Measurements from ENCODE around the gene PRR29.
"Not testable (repeated sequence)": the region's sequence is repeated elsewhere in the genome, so short reads cannot be mapped to it uniquely, and the experiment has no call there.

Gene PRR29

DNA sequence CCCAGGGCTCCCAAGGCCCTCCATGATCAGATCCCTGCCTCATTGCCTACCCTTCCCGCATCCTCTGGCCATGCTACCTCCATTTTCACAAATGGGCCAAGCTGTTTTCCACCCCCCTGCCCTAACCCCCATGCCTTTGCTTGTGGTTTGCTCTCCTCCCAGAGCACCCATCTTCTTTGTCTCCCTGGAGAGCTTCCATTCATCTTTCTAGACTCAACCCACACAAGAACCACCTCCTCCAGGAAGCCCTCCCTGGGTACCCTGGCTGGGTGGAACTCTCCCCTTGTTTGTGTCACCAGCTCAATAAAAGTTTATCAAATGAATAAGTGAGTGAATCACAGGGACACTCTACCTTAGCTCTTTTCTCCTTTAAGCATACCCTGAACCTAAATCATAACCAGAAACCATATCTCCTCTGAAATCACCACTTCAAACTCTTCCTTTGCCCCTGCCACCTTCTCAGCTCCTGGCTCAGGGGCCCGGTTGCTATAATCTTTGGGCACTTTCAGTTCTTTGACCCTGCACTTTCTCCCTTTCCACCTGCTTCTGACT, 22.5 kb upstream of the PRR29 start:
- DNase-seq: no peak

DNA sequence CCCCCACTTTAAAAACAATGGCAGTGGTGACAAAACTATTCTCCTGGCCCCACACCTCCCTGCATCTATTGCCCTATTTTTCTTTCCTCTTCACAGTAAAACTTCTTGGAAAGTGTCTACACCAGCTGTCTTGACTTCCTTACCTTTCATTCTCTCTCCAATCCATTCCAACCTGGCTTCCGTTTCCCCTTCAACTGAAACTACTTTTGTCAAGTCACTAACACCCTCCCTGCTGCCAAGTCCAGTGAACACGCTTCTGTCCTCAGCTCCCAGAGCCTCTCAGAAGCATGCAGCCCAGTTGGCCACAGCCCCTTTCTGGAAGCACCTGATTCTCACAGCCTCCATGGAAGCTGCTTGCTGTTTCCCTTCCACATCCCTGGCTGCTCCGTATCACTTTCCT, 21.4 kb upstream of the PRR29 start:
- no peak for DNase-seq

DNA sequence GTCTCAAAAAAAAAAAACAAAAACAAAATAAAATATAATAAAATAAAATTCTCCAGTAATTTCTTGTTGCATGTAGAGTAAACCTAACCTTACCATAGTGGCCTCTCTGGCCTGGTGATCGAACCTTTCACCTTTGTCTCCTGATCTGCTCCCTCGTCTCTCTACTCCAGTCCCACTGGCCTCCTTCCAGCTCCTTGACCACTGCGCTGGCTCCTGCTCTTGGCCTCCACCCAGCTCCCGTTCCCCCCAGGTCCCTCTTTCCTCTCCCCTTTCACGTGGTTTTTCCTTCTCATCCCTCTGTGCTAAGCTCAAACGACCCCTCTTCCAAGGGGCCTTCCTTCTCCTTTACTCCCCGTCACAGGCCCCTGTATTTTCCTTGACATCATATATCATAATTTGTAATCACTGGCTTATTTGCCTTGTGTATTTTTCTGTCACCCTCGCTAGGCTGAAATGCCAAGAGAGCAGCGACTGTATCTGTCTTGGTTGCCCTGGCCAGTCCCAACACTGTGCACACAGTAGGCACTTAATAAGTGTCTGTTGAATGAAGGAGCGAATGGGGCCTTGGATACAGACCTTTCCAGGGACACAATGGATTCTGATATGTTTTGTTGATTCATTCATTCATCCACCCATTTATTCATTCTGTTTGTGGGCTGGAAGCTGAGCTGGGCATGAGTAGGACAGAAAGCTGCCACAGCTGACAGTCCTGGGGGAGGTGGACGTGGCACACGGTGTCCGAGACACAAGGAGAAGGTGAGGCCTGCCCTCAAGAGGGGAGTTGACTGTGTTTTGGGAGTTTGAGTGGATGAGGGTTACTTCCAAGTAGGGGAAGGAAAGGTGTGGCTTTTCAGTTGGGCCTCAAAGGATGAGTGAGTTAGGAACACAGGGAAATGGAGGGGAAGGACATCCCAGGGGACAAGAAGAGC, 19.6 kb upstream of the PRR29 start:
- DNase-seq: no peak

DNA sequence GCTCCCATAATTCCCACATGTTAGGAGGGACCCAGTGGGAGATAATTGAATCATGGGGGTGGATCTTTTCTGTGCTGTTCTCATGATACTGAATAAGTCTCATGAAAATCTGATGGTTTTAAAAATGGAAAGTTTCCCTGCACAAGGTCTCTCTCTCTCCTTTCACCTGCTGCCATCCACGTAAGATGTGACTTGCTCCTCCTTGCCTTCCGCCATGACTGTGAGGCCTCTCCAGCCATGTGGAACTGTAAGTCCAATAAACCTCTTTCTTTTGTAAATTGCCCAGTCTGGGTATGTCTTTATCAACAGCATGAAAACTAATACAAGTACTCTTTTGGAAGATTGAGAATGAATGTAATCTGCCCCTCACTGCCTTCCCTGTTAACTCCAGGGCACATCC, 15.5 kb upstream of the PRR29 start:
- DNase-seq: not testable (repeated sequence)

DNA sequence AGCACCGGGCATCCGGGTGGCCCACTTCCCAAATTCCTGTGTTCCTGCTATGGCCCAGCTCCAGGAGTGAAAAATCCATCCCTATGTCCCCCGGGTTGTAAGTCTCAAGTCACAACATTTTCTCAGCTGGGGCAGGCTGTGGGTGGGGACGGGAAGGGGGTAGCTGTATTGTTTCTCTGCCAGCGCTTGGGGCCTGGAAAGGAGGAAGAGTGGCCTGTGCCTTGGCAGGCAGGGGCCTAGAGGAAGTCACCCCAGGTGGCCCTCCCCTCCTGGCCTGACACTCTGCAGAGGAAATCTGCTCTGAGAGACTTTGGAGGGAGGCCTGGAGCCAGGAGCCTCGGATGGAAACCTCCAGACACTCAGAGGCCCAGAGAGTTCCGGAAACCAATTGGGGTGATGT, 14.8 kb upstream of the PRR29 start:
- DNase-seq: no peak

DNA sequence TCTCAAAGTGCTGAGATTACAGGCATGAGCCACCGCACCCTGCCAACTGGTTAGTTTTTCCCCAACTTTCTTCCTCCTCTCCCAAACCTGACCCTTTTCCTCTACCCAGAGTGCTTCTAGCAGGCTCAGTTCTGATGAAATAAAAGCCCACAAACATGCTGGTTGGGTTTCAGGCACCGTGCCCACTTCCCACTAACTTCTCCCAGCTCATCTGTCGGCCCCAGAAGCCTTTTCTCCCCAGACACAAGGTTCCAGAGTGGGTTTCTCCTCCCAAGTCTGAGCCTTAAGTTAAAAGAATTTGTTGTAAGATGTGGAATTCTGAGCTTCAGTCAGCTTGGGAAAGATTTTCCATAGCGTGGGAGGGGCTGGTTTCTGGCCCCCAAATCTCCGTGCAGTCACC, 13.9 kb upstream of the PRR29 start:
- DNase-seq: no peak

DNA sequence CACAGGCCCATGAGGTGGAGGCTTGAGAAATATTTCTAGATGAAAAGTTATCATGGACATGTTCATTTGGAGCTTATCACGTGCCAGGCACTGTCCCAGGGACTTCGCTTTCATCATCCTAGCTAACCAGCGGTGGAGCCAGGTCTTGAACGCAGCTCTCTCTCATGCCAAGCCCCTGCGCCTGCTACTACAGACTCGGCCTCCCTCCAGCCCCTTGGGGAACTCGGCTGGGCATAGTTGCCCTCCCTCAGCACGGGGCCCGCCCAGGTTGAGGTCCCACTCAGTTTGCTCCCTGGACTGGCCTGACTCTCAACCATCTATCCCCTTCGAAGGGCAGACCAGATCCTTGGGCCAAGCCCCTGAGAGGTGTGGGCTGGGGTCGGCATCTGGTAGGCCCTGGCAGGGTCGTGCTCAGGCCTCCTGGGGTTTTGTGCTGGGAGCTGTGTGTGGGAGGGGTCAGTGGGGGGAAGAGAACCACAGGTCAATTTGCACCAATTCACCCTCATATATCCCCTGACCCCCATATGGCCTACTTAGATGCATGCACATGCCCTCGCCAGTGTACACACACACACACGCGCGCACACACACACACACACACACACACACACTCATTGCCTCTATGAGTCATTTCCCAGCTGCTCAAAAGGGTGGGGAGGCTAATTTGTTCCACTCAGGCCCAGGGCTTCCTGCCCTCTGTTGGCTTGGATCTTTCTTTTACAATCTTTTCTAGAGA, 13.3 kb upstream of the PRR29 start:
- DNase-seq: peak in 1 of 2 experiments; percentile 18

DNA sequence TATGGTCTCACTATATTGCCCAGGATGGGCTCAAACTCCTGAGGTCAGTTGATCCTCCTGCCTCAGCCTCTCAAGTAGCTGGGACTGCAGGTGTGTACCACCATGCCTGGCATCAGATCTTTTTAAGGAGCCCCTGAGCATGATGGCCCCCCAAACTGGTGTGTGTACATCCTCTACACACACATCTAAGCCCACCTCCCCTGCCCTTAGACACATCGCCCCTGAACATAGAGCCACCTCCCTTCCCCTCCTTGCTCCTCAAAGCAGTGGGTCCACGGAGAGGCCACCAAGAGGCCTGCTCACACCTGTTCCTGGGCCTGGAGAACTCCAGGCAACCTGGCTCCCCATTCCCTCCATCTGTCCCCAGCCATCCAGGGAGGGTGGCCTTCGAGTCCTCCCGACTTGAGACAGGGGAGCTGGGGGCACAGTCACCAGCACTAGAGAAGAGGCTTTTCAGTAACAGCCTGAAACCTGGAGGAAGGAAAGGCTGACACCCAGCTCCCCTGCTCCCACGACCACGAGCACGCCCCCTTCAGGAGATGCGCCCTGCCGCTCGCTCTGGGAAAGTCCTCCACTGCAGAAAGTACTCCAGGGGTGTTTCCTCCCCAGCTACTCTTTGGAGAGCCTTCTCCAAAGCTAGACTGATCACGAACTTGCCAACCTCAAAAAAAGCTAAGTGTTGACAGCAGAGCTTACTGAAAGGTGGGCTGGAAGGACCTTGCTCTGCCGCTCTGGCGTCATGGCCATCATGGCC, 12.6 kb upstream of the PRR29 start:
- no peak for DNase-seq

DNA sequence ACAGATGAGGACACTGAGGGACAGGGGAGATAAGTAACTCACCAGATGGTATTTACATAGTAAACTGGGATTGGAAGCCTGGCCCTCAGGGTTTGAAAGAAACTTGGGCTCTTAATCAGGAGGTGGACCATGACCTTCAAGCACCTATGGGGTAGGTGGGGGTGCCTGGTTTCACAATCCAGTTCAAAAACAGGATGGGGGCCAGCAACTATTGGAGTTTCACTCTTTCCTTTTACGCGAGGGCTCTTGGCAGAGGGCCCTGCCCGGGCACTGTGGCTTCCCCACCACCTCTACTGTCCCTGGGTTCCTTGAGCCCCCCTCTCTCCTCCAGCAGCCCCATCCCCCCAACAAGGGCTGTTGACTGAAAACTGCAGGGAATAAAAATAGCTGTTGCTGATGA, 11.3 kb upstream of the PRR29 start:
- DNase-seq: no peak

DNA sequence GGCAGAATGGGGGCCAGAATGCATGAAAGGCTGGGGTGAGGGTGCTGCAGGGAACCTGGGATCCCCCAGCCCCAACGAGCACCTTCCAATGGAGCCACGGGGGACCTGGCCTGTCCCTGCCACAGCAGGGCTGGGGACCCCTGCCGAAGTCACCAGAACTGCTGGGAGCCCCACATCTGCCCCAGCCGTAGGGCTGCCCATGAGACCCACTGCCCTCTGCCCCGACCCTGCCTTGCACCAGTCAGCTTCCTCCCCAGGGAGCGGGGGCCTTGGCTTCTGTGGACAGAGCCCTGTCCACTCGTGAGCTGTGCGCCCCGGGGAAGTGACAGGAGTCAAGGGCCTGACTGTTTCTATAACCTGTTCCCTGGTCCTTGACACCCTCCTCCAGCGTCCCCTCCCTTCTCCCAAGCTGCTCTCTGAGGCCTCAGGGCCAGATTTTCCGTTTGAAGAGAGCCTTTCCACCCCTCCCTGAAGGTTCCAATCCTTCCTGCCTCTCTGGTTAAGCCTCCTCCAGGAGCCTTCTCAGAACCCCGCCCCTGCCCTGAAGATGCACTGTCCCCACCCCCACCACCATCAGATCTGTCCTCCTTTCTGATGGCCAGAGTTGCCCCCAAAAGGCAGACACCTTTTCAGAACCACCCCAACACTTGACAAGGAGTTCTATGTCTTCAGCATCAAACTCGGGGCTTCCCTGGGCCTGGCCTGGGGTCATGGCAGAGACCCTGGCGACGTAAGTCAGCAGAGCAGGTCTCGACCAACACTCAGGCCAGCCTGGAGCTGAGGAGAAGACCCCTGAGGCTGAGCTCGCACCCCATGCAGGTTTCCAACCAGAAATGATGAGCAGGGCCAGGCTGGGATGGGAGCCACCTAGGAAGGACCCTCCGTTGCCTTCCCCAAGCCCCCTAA, 10.7 kb upstream of the PRR29 start:
- no peak for DNase-seq

DNA sequence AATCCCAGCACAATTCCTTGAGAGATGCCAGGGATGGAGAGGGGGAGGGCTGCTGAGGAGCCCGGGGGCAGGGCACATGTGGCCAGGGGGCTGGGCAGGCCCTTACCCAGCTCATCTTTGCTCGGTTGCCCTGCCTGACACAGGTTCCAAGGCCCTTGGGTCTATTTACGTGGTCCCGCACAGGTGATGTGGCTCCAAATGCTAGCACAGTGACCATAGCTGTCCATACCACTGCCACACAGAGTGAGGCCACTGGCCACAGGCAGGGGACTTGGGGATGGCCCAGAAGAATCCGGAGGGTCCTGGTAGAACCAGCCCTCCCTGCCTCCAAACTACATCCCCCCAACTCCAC, 10.0 kb upstream of the PRR29 start:
- no peak for DNase-seq

DNA sequence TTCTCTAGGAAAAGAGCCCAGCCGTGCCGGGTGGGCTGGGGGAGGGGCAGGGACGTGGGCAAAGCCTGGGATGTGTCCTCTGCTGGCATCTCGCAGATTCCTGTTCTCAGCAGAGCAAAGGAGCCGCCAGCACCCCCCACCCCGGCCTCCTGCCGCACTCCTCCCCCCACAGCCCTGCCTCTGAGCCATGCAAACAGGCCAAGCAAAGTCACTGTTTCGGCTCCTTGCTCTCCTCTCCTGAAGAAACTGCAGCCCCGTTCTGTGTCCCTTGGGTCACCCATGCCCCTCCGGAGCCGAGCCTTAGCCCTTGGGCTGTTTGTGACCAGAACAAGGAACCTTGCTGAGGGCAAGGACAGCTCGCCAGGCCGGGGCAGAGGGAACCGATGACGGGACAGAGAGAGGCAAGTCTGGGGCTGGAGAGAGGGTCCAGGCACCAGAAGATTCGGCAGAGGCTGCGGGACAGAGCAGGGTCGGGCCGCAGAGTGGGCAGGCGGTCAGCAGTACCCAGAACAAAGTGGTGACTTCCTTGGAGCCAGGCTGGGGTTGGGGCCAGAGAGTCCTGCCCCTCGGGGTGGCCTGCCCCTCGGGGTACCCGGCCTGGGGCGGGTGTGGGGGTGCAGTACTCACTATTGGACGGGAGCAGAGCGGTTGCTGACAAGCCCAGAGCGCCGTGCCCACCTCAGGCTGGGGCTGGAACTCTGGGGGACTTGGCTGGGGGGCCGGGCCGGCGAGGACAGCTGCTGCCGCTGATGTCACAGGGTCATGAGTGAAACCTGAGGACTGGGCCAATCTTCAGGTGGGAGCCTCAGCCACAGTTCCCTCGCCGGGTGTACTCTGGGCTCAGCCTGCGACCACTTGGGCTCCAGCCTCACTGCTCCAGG, 9.2 kb upstream of the PRR29 start:
- no peak for DNase-seq

DNA sequence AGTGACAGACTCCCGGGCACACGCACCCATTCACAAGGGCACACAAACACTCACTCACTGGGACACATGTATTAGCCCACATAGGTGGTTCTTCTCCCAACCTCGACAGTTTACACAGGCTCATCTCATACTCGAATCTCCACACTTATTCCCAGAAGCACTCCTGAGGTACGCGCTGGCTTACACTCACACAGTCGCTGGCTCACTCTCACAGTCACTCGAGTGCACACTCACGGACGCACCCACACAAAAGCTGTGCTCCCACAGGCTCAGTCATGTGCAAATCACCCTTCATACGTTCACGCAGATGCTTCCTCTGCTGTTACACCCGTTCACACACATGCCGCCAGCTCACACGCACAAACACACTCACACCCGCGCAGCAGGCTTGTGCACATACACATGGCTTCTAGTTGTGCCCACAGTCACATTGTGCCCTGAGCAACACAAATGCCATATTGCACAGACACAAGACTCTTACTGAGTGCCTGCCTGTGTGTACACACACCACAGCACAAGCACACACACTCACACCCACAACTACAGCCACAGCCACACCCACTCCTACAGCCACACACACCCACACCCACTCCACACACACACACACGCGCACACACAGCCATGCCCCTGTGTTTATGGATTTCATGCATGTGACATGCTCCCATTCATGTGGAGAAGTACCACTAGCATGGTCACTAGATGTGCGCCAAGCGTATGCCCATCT, 8.4 kb upstream of the PRR29 start:
- no peak for DNase-seq

DNA sequence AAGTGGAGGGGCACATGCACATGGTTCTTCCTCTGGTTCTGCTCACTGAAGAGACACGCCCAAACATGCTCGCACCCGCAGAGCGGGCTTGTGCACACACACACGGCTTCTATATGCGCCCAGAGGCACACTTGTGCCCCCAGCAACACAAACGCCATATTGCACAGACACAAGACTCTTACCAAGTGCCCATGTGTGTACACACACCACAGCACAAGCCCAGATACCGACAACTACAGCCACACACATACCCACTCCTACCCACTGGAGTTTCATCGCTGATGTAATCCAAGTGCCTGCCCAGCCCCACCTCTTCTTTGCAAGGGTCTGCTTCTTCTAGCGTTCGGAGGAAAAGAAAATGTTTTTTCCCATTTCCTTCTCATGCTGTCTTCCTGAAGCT, 6.5 kb upstream of the PRR29 start:
- DNase-seq: no peak

DNA sequence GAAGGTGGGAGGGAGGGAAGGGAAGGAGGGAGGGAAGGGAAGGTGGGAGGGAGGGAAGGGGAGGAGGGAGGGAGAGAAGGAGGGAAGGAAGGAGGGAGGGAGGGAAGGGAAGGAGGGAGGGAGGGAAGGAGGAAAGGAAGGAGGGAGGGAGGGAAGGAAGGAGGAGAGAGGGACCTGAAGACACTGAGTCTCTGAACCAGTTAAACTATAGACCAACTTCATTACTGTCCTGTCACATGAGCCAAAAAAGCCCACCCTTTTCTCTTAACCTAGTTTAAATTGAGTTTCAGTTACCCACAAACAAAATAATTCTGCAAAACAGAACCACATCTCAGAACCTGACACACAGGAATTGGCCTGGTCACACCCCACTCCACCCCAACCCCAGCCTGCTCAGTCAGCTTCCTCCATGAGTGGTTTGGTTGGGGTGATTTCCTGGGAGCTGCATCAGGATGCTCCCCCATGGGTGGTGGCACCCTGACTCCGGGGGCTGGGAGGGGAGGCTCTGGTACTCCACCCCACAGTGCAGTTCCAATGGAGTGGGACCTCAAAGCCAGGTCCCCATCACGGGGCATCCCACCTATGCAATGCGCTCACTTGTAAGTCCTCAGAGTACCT, 4.7 kb upstream of the PRR29 start:
- DNase-seq: no peak

DNA sequence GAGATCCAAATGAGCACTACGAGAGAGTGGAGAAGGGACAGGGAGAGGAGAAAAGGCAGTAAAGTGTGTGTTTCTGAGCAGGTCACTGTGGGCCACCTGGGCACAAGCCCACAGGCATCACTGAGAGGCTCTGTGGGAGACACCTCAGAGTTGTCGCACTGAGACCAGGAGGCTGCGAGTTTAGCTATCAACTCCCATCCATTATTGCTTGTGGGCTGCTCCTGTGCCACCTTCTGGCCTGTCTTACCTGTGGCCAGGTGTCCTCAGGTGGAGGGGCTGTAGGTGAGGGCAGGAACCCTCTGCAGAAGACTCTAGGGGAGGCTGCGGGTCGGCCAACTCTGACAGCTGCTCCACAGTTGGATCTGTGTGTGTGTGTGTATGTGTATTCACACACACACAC, 2.5 kb upstream of the PRR29 start:
- DNase-seq: no peak

DNA sequence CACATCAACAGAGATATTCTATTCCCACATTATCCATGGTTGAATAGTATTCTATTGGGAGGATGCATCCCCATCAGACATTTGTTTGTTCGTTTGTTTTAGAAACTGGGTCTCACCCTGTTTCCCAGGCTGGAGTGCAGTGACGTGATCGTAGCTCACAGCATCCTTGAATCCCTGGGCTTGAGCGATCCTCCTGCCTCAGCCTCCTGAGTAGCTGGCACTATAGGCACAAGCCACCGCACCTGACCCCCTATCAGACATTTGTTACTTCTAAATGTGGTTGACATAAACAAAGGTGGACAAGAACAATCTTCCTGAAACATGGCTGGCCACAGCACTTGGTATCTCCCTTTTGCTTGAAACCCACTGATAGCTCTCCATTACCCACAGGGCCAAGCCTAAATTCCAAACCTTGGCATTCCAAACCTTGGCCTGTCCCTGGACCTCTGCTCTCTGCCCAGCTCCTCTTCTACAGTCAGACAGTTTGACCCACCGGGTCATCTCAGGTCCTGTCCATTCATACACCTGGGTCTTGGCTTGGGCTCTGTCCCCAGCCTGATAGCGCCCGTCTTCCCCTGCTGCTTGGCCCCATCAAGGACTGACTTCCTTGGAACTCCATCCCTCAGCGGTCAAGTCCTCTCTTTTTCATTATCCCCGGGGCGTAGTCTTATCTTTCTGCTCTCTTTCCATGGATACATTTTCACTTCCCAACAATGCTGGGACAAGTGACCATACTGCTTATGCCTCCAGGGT, 1.5 kb upstream of the PRR29 start:
- DNase-seq: no peak

DNA sequence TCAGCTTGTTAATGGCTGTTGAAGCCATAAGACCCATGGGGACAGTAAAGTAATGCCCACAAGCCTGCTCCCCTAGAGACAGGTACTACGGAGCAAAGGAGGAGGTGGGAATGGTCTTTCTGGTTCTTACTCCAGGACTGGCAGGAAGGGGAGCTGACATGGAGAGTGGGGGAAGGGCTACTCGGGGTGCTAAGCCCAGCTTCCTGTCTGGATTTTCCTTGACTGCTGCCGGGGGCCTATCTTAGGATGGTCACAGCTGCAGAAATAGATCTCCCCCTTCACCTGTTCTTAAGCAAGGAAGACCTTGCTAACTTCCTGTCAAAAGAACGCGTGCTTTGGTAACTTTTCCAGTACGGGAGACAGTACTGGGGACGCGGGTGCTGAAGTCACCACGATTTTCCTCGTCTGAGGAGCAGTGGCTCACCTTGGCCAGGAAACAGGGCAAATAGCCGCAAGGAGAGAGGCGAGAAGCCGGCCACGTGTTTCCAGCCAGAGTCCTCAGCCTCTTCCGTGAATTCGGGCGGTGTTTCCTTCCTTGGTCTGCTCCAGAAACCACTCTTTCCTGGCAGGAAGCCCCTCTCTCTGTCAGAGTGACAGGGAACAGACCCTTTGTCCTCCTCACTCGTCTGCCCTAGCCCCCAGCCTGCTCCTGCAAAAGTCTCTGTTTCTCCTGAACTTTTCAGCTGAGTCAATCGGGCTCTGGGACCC, 656 bp upstream of the PRR29 start:
- DNase-seq: no peak
